Activated naive CD4-positive, alpha-beta T cell treated with anti-CD3 and anti-CD28 coated beads for 36 hours (primary cell): Measurements from ENCODE around the gene HDX. TPM values are rescaled to one million over a fixed set of nuclear protein-coding genes. Genes with fewer than 3 reads are reported as not detected.
"Not testable (repeated sequence)": the region's sequence is repeated elsewhere in the genome, so short reads cannot be mapped to it uniquely, and the experiment has no call there.

Experiments used
- CTCF ChIA-PET: fragments of 350-600 bp; sonication (Branson Sonifier 250); formaldehyde crosslinking; loops from one replicate; lab custom pipeline; 2021; ENCODE audit warnings: antibody characterized with exemption; lab: Charles Lee
- DNase-seq: peaks from one replicate; pipeline ENCODE4 v3.0.0-alpha.2; 2020
- H3K27ac Mint-ChIP-seq: one replicate; pipeline ENCODE4 v1.8.0; 2021; ENCODE audit warnings: mild to moderate bottlenecking, mixed read lengths
- H3K27me3 Mint-ChIP-seq: one replicate; pipeline ENCODE4 v1.8.0; 2021; ENCODE audit warnings: low read depth, mixed read lengths
- H3K36me3 Mint-ChIP-seq: one replicate; pipeline ENCODE4 v1.8.0; 2021; ENCODE audit warnings: low read depth, mixed read lengths
- H3K4me1 Mint-ChIP-seq: one replicate; pipeline ENCODE4 v1.8.0; 2021; ENCODE audit warnings: low read depth, mixed read lengths
- H3K4me3 Mint-ChIP-seq: one replicate; pipeline ENCODE4 v1.8.0; 2021; ENCODE audit warnings: mild to moderate bottlenecking, moderate library complexity, mixed read lengths
- H3K9me3 Mint-ChIP-seq: one replicate; pipeline ENCODE4 v1.8.0; 2021; ENCODE audit warnings: mixed read lengths
- intact Hi-C: fragments of 100-400 bp; cut with micrococcal nuclease; formaldehyde crosslinking; loops from one replicate; pipeline ENCODE4 v1.15.1; 2023
- total RNA-seq, 2 experiments: library from RNA; stranded (reverse); gene quantifications; one replicate each; pipeline ENCODE4 v1.2.3, GENCODE V29; 2021

HDX gene
- under 1 TPM; 0.74 to 0.89 TPM for total RNA-seq

DNA sequence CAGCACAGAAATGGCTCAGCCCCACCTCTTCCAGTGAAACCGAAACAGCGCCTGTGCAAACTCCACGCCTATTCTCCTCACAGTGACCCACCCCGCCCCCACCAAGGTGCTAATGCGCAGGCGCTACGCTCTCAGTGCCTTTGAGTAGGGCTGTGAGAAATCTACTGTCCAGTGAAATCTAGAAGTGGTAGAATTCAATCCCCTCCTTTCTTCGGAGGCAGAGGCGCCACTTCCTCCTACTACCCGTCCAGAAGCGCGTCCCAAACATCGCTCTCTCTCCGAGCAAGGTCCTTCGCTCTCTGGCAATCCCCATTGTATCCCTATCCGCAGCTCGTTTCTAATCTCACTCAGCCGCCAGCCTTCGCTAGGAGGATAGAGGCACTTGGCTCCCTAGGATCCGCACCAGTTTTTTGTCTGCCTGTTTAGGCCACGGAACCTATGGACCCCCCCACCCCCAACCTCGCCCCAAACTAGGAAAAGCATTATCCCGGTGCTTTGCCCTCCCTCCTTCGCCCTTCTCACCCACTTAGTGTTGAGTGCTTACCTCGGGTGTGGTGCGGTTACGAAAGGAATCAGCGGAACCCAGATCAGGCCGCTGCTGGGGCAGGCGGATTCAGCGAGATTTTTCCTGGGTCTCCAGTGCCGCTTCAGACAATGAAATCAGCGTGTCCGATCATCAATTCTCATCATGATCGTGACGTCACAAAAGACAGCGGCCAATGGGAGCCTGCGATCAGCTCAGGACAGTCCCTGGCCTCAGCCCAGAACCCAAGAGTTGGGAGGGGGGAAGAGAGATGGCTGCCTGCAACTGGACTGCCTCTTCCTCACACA, at the start of gene HDX:
Gene HDX (minus strand): TSS at position 656 of the 831 bp plus-strand sequence. CDS start 27,056 bp downstream, outside the sequence.
- intact Hi-C loops: loop anchor here (5.0 kb wide), 1 partner anchor 550 kb away; no protein-coding TSS in a partner anchor
- peaks cover 2% of the 10 kb centered on the region for H3K36me3 Mint-ChIP-seq
- CTCF ChIA-PET: no interaction called here

DNA sequence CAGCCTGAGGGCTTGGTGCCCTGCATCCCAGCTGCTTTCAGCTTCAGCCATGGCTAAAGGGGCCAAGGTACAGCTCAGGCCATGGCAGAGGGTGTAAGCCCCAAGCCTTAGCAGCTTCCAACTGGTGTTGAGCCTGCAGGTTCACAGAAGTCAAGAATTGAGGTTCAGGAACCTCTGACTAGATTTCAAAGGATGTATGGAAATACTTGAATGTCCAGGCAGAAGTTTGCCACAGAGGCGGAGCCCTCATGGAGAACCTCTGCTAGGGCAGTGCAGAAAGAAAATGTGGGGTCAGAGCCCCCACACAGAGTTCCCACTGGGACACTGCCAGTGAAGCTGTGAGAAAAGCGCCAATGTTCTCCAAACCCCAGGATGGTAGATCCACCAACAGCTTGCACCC, 39.1 kb upstream of the HDX start:
- CTCF ChIA-PET, H3K36me3 Mint-ChIP-seq, H3K4me3 Mint-ChIP-seq, H3K9me3 Mint-ChIP-seq, DNase-seq, H3K27me3 Mint-ChIP-seq, H3K27ac Mint-ChIP-seq, H3K4me1 Mint-ChIP-seq, intact Hi-C loops: not testable (repeated sequence)

More for the DNA sequence above, at the start of gene HDX:
- Mint-ChIP-seq H3K9me3 (no peaks in the 10 kb centered on the region), H3K27ac (peak within 1 kb of the TSS; percentile 78), H3K4me1 (peaks cover 4% of the 10 kb centered on the region), H3K27me3 (no peaks in the 10 kb centered on the region), H3K4me3 (peak within 1 kb of the TSS; percentile 80)
- peak; percentile 72 for DNase-seq

- H3K36me3 Mint-ChIP-seq, intact Hi-C loops, DNase-seq, H3K27ac Mint-ChIP-seq, CTCF ChIA-PET, H3K27me3 Mint-ChIP-seq, H3K4me3 Mint-ChIP-seq, H3K9me3 Mint-ChIP-seq, H3K4me1 Mint-ChIP-seq: not testable (repeated sequence)
Measured at GRCh38 chrX:84537627-84538026, 35.4 kb upstream of the HDX start.

DNA sequence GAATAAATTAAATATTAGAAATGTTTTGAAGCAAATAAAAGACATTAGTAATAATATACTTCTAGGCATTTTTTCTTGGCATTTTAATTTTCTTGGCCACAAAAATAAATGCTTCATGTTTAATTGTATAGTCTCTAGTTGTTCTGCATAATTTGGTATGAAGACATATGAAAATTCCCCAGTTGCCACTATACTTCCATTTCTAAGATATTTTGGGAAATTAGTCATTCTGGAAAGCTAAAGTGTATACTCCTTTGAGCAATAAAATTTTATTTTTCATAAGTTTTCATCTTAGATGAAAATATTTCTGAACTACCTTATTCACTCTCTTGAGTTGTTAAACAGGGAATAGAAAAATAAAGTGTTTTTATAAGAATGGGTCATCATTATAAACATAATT, 13.8 kb downstream of the HDX start:
- Mint-ChIP-seq H3K4me3 (no peak overlapping the region), H3K27ac (no peak overlapping the region), H3K9me3 (no peaks in the 10 kb centered on the region), H3K36me3 (peaks cover 3% of the 10 kb centered on the region), H3K4me1 (no peaks in the 10 kb centered on the region), H3K27me3 (no peaks in the 10 kb centered on the region)
- CTCF ChIA-PET: no interaction called here
- no peak for DNase-seq
- intact Hi-C loops: no loop called here

GRCh38 chrX:84487365-84488353, 14.6 kb downstream of the HDX start:
- CTCF ChIA-PET: no interaction called here
- Mint-ChIP-seq H3K9me3 (no peaks in the 10 kb centered on the region), H3K36me3 (peaks cover 3% of the 10 kb centered on the region), H3K4me1 (no peaks in the 10 kb centered on the region), H3K27me3 (no peaks in the 10 kb centered on the region), H3K27ac (no peak overlapping the region), H3K4me3 (no peak overlapping the region)
- intact Hi-C loops: no loop called here
- DNase-seq: no peak

GRCh38 chrX:84479086-84479485, 23.2 kb downstream of the HDX start:
- no peaks in the 10 kb centered on the region for H3K36me3 Mint-ChIP-seq
- DNase-seq: no peak
- CTCF ChIA-PET: no interaction called here
- intact Hi-C loops: no loop called here
- no peaks in the 10 kb centered on the region for H3K4me1 Mint-ChIP-seq
- H3K27me3 Mint-ChIP-seq: no peaks in the 10 kb centered on the region
- peaks cover 4% of the 10 kb centered on the region for H3K9me3 Mint-ChIP-seq
- H3K27ac Mint-ChIP-seq: no peak overlapping the region
- H3K4me3 Mint-ChIP-seq: no peak overlapping the region

- Mint-ChIP-seq H3K36me3 (no peaks in the 10 kb centered on the region), H3K27me3 (no peaks in the 10 kb centered on the region), H3K4me3 (no peak overlapping the region), H3K27ac (no peak overlapping the region), H3K9me3 (peaks cover 3% of the 10 kb centered on the region), H3K4me1 (no peaks in the 10 kb centered on the region)
- intact Hi-C loops: no loop called here
- DNase-seq: no peak
- CTCF ChIA-PET: no interaction called here
Measured at GRCh38 chrX:84477114-84477513, 25.1 kb downstream of the HDX start.

DNA sequence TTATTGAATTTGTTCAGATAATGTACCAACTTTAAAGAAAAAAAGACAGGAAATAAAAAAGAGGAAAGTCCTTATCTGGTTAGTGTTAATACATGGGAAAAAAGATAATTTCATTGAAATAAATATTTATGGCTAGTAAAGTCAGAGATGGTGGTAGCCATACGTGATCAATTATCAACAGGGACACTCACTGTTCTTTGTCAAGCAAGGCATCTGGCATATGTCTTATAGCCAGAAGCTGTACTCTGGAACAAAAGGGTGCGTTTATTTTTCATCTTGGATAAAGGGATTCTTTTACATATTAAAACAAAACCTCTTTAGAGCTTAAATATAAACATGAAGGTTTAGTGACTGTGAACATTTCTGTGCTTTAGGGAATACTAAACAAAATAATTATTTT, 26.7 kb downstream of the HDX start:
- no peak overlapping the region for H3K4me3 Mint-ChIP-seq
- intact Hi-C loops: no loop called here
- no peak overlapping the region for H3K27ac Mint-ChIP-seq
- H3K9me3 Mint-ChIP-seq: no peaks in the 10 kb centered on the region
- no peaks in the 10 kb centered on the region for H3K36me3 Mint-ChIP-seq
- CTCF ChIA-PET: no interaction called here
- no peak for DNase-seq
- H3K27me3 Mint-ChIP-seq: no peaks in the 10 kb centered on the region
- H3K4me1 Mint-ChIP-seq: no peaks in the 10 kb centered on the region

DNA sequence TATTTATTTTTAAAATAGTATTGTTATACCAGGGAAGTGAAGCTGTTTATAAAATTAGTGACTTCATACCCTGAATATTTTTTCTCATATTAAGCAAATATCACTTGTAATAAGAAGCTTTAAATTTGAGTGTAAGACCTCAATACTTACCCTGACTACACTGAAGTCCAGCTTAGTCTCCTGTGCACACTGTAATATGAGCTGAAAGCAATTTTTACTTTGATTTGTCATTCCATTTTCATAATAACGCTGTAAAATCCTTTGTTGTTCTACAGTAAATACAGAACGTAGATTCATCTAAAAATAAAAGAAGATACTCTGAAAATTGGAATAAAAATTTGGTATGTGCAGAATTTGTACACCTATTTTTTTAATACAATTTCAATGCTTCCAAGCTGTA, 27.2 kb downstream of the HDX start:
- Mint-ChIP-seq H3K36me3 (no peaks in the 10 kb centered on the region), H3K27me3 (no peaks in the 10 kb centered on the region), H3K27ac (no peak overlapping the region), H3K4me1 (no peaks in the 10 kb centered on the region), H3K9me3 (no peaks in the 10 kb centered on the region), H3K4me3 (no peak overlapping the region)
- CTCF ChIA-PET: no interaction called here
- no peak for DNase-seq
- intact Hi-C loops: no loop called here

DNA sequence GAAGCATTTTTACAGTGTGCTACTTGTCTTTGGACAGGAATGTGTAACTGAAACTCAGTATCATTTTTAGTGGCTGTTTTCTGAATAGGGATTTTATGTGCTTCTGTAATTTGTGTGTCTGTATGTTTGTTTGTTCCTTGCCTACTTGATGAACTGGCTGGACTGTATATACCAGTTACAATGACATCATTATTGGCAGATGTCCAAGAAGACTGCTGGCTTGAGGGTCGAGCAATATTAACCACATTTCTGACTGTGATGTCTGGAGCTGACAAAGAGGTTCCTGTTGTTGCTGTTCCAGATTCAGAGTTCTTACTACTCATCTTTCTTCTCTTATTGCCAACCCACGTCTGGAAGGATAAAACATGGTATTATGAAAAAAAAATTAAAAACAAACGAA, 33.0 kb downstream of the HDX start:
- H3K4me3 Mint-ChIP-seq: no peak overlapping the region
- peaks cover 3% of the 10 kb centered on the region for H3K9me3 Mint-ChIP-seq
- no peaks in the 10 kb centered on the region for H3K4me1 Mint-ChIP-seq
- H3K27me3 Mint-ChIP-seq: no peaks in the 10 kb centered on the region
- no peak overlapping the region for H3K27ac Mint-ChIP-seq
- intact Hi-C loops: no loop called here
- no peak for DNase-seq
- no peaks in the 10 kb centered on the region for H3K36me3 Mint-ChIP-seq
- CTCF ChIA-PET: no interaction called here

DNA sequence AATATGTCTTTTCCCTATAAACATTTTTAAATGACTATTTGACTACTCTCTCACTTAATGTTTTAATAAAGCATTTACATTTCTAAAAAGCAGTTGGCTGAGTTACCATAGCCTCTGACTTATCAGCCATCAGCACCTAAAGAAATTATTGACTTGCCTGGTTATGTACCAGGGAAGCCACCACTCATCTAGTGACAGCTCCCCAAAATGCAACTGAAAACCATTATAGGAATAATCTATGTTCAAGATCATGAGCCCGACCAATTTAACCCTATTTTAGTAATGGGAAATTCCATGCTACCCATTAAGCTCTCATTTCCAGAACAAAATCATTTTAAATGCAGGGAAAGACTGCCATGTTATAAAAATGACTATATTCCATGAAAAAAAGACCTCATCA, 34.4 kb downstream of the HDX start:
- peaks cover 3% of the 10 kb centered on the region for H3K9me3 Mint-ChIP-seq
- intact Hi-C loops: no loop called here
- CTCF ChIA-PET: no interaction called here
- H3K27ac Mint-ChIP-seq: no peak overlapping the region
- H3K4me1 Mint-ChIP-seq: no peaks in the 10 kb centered on the region
- H3K36me3 Mint-ChIP-seq: no peaks in the 10 kb centered on the region
- H3K27me3 Mint-ChIP-seq: no peaks in the 10 kb centered on the region
- no peak for DNase-seq
- no peak overlapping the region for H3K4me3 Mint-ChIP-seq

GRCh38 chrX:84453351-84454246, 48.7 kb downstream of the HDX start:
- Mint-ChIP-seq H3K4me3 (no peak overlapping the region), H3K27ac (no peak overlapping the region), H3K4me1 (no peaks in the 10 kb centered on the region), H3K9me3 (peaks cover 6% of the 10 kb centered on the region), H3K36me3 (peaks cover 2% of the 10 kb centered on the region), H3K27me3 (no peaks in the 10 kb centered on the region)
- CTCF ChIA-PET: no interaction called here
- intact Hi-C loops: no loop called here
- DNase-seq: no peak
